OCI-M2 (cell line): ENCODE results near the gene RAB7A.
"Not testable (repeated sequence)": the region's sequence is repeated elsewhere in the genome, so short reads cannot be mapped to it uniquely, and the experiment has no call there.

Experiments
- DNase-seq: peaks from one replicate; lab custom pipeline; 2025; ENCODE audit not compliant: unreplicated experiment; lab: John Stamatoyannopoulos, UW

Gene RAB7A

GRCh38 chr3:128749561-128749960 is 23.6 kb downstream of the RAB7A start:
- DNase-seq = not testable (repeated sequence)

GRCh38 chr3:128753715-128754114 is 27.7 kb downstream of the RAB7A start:
- DNase-seq = no peak

- DNase-seq = no peak
Measured at GRCh38 chr3:128760042-128760441, 34.1 kb downstream of the RAB7A start.

GRCh38 chr3:128760881-128761280 is 34.9 kb downstream of the RAB7A start:
- DNase-seq = no peak

- DNase-seq = no peak
Measured at GRCh38 chr3:128761392-128761791, 35.4 kb downstream of the RAB7A start.

- no peak for DNase-seq
Measured at GRCh38 chr3:128763967-128764366, 38.0 kb downstream of the RAB7A start.

- DNase-seq = no peak
Measured at GRCh38 chr3:128764863-128765262, 38.9 kb downstream of the RAB7A start.

- DNase-seq = no peak
Measured at GRCh38 chr3:128767094-128767750, 41.2 kb downstream of the RAB7A start.

- no peak for DNase-seq
Measured at GRCh38 chr3:128768471-128768870, 42.5 kb downstream of the RAB7A start.

- no peak for DNase-seq
Measured at GRCh38 chr3:128770387-128770786, 44.4 kb downstream of the RAB7A start.

- DNase-seq = not testable (repeated sequence)
Measured at GRCh38 chr3:128773189-128773588, 47.2 kb downstream of the RAB7A start.

GRCh38 chr3:128773592-128773991 is 47.6 kb downstream of the RAB7A start:
- not testable (repeated sequence) for DNase-seq

GRCh38 chr3:128775241-128775640 is 49.3 kb downstream of the RAB7A start:
- DNase-seq = no peak

GRCh38 chr3:128775906-128776542 is 50.0 kb downstream of the RAB7A start:
- DNase-seq = no peak

- no peak for DNase-seq
Measured at GRCh38 chr3:128780101-128780837, 54.3 kb downstream of the RAB7A start.

GRCh38 chr3:128781164-128781563 is 55.2 kb downstream of the RAB7A start:
- DNase-seq = no peak

- DNase-seq = no peak
Measured at GRCh38 chr3:128782282-128783146, 56.5 kb downstream of the RAB7A start.

- DNase-seq = no peak
Measured at GRCh38 chr3:128783774-128784173, 57.8 kb downstream of the RAB7A start.

- DNase-seq = no peak
Measured at GRCh38 chr3:128784232-128784631, 58.2 kb downstream of the RAB7A start.

GRCh38 chr3:128784843-128785242 is 58.9 kb downstream of the RAB7A start:
- DNase-seq = no peak

- DNase-seq = no peak
Measured at GRCh38 chr3:128786434-128787020, 60.5 kb downstream of the RAB7A start.
